HUES6 (cell line): Measurements from ENCODE around the gene CCDC60.

ENCODE experiments used
- H3K27ac ChIP-seq: 2 replicates; pipeline ENCODE4 v1.7.0; 2013; ENCODE audit warnings: low read depth, mild to moderate bottlenecking, low read length, inconsistent platforms
- H3K27me3 ChIP-seq: 2 replicates; pipeline ENCODE4 v1.6.1; 2013; ENCODE audit warnings: low read length; ENCODE audit not compliant: control insufficient read depth, insufficient read depth
- H3K36me3 ChIP-seq: 2 replicates; pipeline ENCODE4 v1.6.1; 2013; ENCODE audit warnings: low read length; ENCODE audit not compliant: control insufficient read depth, insufficient read depth
- H3K4me1 ChIP-seq: 2 replicates; pipeline ENCODE4 v1.6.1; 2013; ENCODE audit warnings: low read length; ENCODE audit not compliant: control insufficient read depth, insufficient read depth
- H3K4me3 ChIP-seq: 2 replicates; pipeline ENCODE4 v1.5.1; 2013; ENCODE audit warnings: low read depth, low read length
- H3K9ac ChIP-seq: one replicate; pipeline ENCODE4 v1.6.1; 2013; ENCODE audit warnings: mild to moderate bottlenecking, low read length
- H3K9me3 ChIP-seq: 2 replicates; pipeline ENCODE4 v1.6.1; 2013; ENCODE audit warnings: low read depth, low read length; ENCODE audit not compliant: control insufficient read depth, insufficient read depth

Gene CCDC60, protein sequence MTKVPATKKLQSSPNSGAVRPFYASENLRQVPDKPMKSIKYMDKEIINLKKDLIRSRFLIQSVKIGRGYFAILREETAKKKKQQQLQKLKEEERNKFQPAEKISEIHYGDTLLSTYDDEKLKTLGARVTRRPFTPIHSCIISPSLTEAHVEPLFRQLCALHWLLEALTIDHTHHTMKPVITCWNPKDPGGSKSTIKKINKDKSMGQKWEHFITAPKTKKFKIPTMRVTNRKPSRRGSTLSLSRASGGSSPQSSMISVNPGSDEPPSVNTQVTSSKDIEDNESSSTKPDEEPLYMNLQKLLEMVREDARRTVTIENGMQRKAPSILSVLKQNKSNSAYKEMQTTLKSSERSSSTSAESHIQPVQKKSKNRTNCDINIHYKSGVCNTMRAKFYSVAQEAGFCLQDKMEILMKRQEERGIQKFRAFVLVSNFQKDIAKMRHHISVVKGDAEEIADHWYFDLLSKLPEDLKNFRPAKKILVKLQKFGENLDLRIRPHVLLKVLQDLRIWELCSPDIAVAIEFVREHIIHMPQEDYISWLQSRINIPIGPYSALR

DNA sequence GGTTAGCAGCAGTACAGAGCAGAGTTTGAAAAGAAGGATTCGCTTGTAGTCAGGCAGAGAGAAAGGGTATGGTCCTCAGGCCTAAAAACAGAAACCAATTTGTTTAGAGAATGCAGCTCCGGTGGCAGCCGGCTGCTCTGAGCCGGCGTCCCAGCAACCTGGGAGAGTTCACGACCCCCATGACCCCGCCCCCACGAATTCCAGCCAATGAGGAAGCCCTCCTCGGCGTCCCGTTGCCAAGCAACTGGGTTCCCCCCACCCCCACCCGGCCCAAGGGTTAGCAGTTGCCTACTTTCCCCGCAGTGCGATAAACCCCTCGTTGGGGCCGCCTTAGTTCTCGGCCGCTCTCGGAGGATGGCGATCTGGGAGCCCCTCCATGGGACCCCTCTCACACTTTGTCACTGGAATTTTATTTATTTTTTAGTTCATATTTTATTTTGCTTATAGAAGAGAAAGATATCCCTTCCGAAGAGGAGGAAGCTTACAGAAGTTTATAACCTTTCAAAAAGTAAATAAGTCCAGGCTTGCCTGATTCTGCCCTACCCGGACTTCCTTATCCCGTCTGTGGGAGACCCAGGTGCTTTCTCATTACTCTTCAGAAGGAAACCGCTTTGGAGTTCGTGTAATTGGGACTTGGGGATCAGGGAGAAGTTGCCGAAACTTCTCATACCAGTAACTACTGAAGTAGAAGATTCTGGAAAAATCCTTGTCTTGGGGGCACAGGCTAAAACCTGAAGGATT lies at the start of gene CCDC60:
TSS of gene CCDC60 (plus strand) at position 300 of the 741 bp plus-strand sequence. CDS start 448 bp downstream, outside the sequence.
- Histone ChIP-seq H3K36me3 (no peaks in the 10 kb centered on the region), H3K27me3 (peaks cover 68% of the 10 kb centered on the region), H3K9ac (no peak within 1 kb of the TSS), H3K4me3 (peak within 1 kb of the TSS; percentile 42), H3K4me1 (peaks cover 11% of the 10 kb centered on the region), H3K27ac (no peak within 1 kb of the TSS), H3K9me3 (no peaks in the 10 kb centered on the region)

DNA sequence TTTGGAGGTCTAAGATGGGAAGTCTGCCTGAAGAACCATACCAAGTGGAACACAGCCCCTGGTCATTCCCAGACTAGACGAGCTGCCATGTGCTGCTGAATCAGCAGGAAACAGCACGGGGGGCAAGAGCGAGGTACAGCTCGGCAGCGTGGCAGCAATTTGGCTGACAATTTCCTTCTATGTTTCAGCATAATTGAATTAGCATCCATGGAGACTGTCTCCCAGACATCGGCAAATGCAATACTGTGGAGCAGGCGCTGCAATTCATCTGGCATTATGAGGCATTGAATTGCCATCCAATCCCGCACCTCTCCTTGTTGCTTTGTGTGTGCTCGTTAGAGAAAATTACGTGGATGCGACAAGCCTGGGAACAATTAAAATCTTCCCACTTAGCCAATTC lies 46.0 kb upstream of the CCDC60 start:
- Histone ChIP-seq H3K27me3 (no peaks in the 10 kb centered on the region), H3K9ac (no peak overlapping the region), H3K9me3 (peaks cover 7% of the 10 kb centered on the region), H3K36me3 (no peaks in the 10 kb centered on the region), H3K4me1 (no peaks in the 10 kb centered on the region), H3K4me3 (no peak overlapping the region), H3K27ac (no peak overlapping the region)

DNA sequence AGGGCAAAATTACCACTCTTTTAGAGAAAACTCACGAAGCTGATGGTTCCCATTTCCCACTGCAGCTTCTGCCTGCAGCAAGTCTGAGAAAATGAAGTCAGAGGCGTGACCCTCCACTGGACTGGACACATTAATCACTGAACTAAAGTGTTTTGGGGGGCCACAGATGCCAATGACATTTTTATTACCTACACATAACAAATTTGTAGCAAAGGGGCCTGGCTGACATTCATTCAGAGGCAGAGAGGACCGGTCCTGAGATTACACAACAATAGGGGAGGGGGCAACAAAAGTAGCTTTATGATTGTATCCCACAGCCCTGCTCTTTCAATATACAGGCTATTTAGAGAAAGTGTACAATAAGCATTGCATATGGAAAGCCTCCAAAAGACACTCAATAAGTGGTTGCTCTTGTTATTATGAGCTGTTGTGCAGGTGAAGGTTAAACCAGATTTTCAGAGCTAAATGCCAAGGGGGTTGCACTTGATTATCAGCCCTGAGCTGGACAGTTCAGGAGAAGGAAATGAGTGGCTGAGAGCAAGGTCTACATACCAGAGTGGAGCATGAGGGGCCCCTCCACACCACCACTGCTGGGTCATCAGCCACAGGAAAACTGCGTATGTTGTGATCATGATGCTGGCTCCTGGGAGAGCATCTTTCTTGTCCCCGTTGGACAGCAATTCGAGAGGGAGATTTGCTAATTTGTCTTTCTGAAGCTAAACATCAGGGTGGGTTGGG lies 41.5 kb upstream of the CCDC60 start:
- Histone ChIP-seq H3K9ac (no peak overlapping the region), H3K27ac (no peak overlapping the region), H3K4me1 (no peaks in the 10 kb centered on the region), H3K4me3 (no peak overlapping the region), H3K27me3 (0 out of 2 replicates have a peak, but pooled peaks cover 3% of the 10 kb centered on the region), H3K9me3 (no peaks in the 10 kb centered on the region), H3K36me3 (no peaks in the 10 kb centered on the region)

DNA sequence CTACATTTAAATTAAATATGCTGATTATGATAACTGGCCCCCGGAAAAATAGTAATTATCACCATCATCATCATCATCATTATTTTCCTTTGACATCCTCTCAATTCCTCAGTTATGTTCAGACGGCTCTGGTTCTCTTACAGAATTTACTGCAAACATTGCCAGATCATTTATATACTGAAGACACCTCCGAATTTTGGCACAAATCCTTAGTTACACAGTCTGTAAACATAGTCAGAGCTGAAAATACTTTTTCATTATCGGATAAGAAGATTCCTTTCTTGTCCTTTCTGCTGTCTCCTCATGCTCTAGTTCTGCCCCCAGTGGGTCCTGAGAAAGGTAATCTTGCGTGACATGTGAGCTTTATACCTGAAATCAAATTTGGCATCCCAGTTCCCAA lies 40.3 kb upstream of the CCDC60 start:
- Histone ChIP-seq H3K4me3 (no peak overlapping the region), H3K4me1 (no peaks in the 10 kb centered on the region), H3K36me3 (no peaks in the 10 kb centered on the region), H3K27ac (no peak overlapping the region), H3K9me3 (no peaks in the 10 kb centered on the region), H3K9ac (no peak overlapping the region), H3K27me3 (0 out of 2 replicates have a peak, but pooled peaks cover 3% of the 10 kb centered on the region)

DNA sequence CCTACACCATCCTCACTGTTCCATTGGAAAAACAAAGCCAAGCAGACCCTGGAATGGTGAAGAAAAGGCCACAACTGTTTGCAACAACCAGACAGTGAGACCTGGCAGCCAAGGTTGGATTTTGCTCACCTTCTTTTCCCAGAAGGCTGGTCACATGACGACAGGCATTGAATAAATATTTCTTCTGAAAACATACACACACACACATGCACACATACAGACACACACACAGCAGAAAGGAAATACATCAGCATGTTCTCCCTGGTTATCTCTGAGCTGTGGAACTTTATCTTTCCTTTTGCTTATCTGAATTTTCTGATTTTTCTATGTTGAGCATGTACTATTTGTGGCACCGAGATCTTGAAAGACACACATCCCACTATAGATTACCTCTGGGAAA lies 38.0 kb upstream of the CCDC60 start:
- Histone ChIP-seq H3K9me3 (no peaks in the 10 kb centered on the region), H3K9ac (no peak overlapping the region), H3K4me3 (no peak overlapping the region), H3K36me3 (no peaks in the 10 kb centered on the region), H3K27me3 (0 out of 2 replicates have a peak, but pooled peaks cover 3% of the 10 kb centered on the region), H3K27ac (no peak overlapping the region), H3K4me1 (no peaks in the 10 kb centered on the region)

DNA sequence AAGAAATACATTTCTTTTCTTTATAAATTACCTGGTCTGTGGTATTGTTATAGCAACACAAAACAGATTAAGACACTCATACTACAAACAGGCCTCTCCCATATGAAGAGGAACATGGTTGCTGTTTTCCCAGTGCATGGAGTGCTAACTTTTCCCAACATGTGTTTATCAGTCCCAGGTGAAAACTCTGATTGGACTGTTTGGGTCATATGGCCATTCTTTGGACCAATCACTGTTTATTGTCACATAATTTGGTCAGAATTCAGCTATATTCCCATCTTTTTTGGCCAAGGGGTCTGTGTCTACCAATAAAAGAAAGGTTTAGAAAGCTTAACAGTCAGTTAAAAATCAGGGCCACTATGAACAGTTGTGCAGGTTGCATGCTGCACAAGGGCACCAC lies 35.4 kb upstream of the CCDC60 start:
- no peaks in the 10 kb centered on the region for H3K36me3 ChIP-seq
- H3K27ac ChIP-seq = no peak overlapping the region
- 0 out of 2 replicates have a peak, but pooled peaks cover 3% of the 10 kb centered on the region for H3K27me3 ChIP-seq
- H3K4me1 ChIP-seq = 0 out of 2 replicates have a peak, but pooled peaks cover 3% of the 10 kb centered on the region
- no peak overlapping the region for H3K9ac ChIP-seq
- no peaks in the 10 kb centered on the region for H3K9me3 ChIP-seq
- H3K4me3 ChIP-seq = no peak overlapping the region

DNA sequence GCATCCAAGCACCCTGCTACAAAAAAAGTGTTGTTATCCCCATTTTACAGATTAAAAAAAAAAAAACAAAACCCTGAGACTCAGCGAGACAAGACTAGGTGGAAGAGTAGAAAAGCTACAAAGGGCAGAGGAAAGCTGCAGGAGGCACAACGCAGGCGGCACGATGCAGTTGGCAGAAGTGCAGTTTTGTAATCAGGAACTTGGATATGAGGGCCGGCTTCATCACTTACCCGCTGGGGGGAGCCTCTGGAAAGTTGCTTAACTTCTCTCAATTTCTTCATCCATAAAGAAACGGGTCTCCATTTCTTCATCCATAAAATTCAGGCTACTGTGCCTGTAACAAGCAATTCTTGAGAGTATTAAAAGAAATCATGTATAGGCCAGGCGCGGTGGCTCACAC lies 33.1 kb upstream of the CCDC60 start:
- Histone ChIP-seq H3K27ac (no peak overlapping the region), H3K4me1 (0 out of 2 replicates have a peak, but pooled peaks cover 3% of the 10 kb centered on the region)

DNA sequence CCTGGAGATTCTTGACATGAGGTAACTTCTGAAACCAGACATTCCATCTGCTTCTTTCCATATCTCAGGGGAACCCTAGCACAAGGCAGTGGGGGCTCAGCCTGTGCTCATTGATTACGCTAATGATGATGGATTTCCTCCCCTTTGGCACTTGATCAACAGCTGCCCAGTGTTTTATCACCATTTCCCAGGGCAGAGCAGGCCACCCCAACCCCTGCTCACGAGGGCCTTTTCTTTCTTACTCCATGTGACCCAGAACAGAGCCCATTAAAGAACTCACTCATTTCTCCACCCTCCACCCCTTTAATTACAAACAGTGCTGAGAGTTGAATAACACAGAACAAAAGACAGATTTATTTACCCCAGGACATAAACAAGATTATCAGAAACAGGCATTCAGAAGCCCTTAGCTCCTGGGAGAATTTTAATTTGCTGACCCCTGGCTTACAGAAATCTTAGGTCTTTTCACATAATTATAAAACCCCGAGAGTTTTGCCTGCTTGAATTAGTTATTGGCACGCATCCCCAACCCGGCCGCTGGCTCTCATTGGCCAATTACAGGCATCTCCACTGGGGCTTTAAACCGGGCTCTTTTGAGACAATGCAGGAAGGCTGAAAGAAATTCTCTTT lies 32.0 kb upstream of the CCDC60 start:
- no peaks in the 10 kb centered on the region for H3K36me3 ChIP-seq
- no peak overlapping the region for H3K4me3 ChIP-seq
- H3K9ac ChIP-seq = no peak overlapping the region
- H3K27ac ChIP-seq = no peak overlapping the region
- H3K27me3 ChIP-seq = no peaks in the 10 kb centered on the region; the same call in 1 of the 2 replicates
- 0 out of 2 replicates have a peak, but pooled peaks cover 3% of the 10 kb centered on the region for H3K9me3 ChIP-seq
- 0 out of 2 replicates have a peak, but pooled peaks cover 3% of the 10 kb centered on the region for H3K4me1 ChIP-seq

More for the DNA sequence above, 33.1 kb upstream of the CCDC60 start:
- Histone ChIP-seq H3K4me3 (no peak overlapping the region), H3K9ac (no peak overlapping the region), H3K9me3 (no peaks in the 10 kb centered on the region), H3K36me3 (no peaks in the 10 kb centered on the region), H3K27me3 (no peaks in the 10 kb centered on the region; the same call in 1 of the 2 replicates)

DNA sequence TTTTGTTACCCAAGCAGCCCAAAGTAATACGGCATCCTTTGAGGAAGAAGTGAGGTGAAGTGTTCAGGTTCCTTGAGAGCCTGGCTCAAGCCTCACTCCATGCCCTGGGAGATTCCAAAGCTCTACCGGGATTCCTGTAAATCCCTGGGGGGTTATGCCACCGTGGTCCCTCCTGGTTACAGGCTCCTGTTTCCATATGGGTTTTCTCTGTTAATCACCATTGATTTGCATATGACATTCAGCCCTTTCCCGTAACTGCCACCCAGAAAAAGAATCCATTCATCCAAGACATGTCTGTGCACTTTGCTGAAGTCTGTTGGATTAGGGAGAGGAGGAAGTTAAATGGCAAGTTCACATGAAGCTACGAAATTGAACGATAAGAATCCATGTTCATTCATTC lies 27.9 kb upstream of the CCDC60 start:
- Histone ChIP-seq H3K9ac (no peak overlapping the region), H3K4me3 (no peak overlapping the region), H3K36me3 (no peaks in the 10 kb centered on the region), H3K27ac (no peak overlapping the region), H3K4me1 (peaks cover 9% of the 10 kb centered on the region; the same call in 1 of the 2 replicates), H3K9me3 (0 out of 2 replicates have a peak, but pooled peaks cover 3% of the 10 kb centered on the region), H3K27me3 (no peaks in the 10 kb centered on the region; the same call in 1 of the 2 replicates)

DNA sequence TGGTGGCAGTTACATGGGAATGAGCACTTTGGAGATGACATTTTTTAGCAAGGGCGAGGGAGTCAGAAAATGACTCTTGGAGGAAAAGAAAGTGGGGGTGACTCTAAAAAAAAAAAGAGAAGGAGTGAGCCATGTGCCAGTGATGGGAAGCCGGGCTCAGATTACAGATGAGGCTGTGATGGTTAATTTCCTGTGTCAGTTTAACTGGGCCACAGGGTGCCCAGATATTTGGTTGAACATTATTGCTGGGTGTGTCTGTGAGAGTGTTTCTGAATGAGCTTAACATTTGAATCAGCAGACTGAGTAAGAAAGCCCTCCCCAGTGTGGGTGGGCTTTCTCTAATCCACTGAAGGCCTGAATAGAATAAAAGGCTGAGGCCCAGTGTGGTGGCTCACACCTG lies 26.8 kb upstream of the CCDC60 start:
- Histone ChIP-seq H3K27ac (no peak overlapping the region), H3K4me3 (no peak overlapping the region), H3K9ac (no peak overlapping the region), H3K27me3 (no peaks in the 10 kb centered on the region; the same call in 1 of the 2 replicates), H3K36me3 (no peaks in the 10 kb centered on the region), H3K9me3 (0 out of 2 replicates have a peak, but pooled peaks cover 3% of the 10 kb centered on the region), H3K4me1 (peaks cover 6% of the 10 kb centered on the region; the same call in 1 of the 2 replicates)
